T47D (cell line): Measurements from ENCODE around the gene NEDD4L.
"Not testable (repeated sequence)": the region's sequence is repeated elsewhere in the genome, so short reads cannot be mapped to it uniquely, and the experiment has no call there.

Experiments
- DNase-seq, 2 experiments: peaks; one replicate each; pipeline versions ENCODE4 v3.0.0 to v3.0.0-alpha.2; 2011 to 2012; ENCODE audit warnings: low read depth in 1 of 2, low spot score in 1 of 2
- JUND ChIP-seq: IDR thresholded peaks from 2 replicates; pipeline ENCODE4 v1.6.1; 2012; ENCODE audit warnings: low read depth
- in situ Hi-C: cut with HindIII; loops from 2 replicates; pipeline ENCODE4 v1.10.0; 2016; ENCODE audit warnings: low sequenced_read_pairs, low pct_unique_long_range_greater_than_20kb

Gene NEDD4L

DNA sequence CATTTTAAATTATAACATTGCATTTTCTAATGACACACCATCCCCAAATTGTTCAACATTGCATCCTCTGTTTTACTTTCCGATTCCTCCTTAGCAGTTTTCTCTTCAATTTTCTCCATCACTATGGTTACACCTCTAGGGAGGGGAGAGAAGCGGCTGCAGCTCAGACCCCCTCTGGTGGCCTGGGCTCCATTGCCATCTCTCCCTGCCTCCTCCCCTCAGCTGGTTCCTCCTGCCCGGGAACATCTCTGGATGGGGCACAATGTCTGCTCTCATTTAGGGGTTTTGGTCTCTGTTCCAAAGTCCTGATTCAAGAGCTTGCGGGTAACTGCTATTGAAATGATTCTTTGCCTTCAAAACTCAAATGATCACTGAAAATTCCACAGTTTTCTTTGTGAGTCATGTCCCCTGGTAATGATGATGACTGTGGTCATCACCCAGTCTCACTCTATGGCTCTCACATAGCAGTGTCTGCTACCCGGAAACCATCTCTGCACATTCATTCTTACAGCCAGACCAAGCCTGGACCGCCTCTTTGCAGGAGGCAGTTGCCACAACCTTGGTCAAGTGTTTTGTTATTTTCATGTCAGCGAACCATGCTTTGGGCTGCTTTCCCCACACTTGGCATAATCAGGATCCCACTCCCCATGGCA, 321.0 kb downstream of the NEDD4L start:
- TF ChIP-seq JUND = no peak
- in situ Hi-C loops = no loop called here
- DNase-seq = no peak

DNA sequence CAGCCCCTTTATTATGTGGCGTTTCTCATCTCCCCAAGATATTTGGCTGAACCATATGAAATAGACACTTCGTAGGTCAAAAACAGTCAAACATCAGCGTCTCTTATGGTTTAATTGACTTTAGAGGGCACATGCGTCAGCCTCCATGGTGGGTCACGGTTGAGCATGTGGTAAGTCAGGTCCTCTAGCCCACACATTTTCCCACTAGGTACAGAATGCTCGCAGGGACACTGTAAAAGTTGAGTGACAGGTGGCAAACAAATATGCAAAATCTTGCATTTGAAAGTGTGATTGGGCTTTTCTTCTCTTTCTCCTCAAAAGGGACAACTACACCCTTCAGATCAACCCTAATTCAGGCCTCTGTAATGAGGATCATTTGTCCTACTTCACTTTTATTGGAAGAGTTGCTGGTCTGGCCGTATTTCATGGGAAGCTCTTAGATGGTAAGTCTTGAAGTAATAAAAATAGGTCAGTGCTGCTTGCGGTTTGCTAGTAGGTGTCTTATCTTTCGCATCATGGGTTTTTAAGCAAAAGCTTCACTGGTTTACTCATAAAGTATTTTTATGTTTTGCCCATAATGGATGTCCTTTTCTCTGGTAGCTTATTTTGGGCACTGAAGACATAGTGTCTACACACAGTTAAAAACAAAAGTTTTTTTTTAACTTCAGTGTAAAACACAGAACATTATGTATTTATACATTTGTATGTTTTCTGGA, 323.6 kb downstream of the NEDD4L start:
- in situ Hi-C loops = no loop called here
- DNase-seq = no peak
- TF ChIP-seq JUND = no peak

DNA sequence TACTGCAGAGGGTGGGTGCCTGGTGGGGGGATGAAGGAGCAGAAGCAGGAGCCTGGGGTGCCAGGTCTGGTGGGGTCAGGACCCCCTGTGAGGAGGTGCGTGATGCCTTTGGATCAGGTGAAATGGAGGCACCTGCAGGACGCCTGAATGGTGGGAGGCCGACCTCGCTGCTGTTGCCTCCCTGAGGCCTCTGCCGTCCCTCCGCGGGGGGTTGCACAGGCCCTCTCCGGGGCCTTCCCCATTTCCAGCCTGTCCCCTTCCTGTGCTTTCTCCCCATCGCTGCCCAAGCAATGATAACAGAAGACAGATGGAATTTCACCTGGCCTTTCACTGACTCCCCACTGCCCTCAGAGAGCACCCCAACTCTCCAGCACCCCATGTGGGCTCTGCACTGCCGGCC, 325.6 kb downstream of the NEDD4L start:
- in situ Hi-C loops = no loop called here
- no peak for DNase-seq

DNA sequence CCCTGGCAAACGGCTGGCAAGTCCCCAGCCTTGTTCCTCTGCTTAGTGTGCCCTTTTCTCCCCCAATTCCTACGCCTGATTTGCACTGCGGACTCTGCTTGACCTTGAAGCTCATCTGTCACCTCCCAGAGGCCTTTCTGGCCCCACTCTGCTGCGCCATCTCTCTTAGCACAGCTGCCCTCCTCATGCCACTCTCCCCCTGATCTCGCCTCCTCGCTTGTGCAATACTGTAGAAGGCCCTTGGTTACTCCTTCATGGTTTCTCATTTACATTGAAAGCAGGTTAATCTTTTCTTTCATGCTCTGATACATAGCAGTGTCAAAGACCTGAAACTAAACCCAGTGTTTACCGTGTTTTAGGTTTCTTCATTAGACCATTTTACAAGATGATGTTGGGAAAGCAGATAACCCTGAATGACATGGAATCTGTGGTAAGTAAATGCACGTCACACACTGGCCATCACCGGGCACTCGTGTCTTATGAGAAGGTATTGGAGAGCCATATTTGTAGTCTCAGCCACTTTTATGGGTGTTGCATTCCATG, 326.1 kb downstream of the NEDD4L start:
- no peak for DNase-seq
- no peak for TF ChIP-seq JUND
- in situ Hi-C loops = no loop called here

More for the DNA sequence above, 325.6 kb downstream of the NEDD4L start:
- no peak for TF ChIP-seq JUND

DNA sequence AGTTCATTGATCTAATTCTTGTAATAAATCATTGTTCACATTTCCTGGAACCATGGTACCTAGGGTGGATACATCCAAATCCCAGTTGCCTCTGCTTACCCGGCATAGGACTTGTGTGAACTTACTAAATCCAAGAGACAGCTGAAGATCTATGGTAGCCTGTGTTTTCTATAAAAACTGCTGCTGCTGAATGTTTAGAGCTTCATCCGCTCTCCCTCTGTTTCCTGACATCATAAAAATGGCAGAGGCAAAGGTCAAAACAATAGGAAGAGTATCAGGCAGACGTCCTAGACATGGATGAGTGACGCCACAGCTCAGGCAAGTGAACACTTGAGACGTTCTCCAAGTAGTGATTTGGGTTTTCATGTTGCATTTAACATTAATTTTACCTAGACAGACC, 326.6 kb downstream of the NEDD4L start:
- TF ChIP-seq JUND = no peak
- in situ Hi-C loops = no loop called here
- DNase-seq = no peak

DNA sequence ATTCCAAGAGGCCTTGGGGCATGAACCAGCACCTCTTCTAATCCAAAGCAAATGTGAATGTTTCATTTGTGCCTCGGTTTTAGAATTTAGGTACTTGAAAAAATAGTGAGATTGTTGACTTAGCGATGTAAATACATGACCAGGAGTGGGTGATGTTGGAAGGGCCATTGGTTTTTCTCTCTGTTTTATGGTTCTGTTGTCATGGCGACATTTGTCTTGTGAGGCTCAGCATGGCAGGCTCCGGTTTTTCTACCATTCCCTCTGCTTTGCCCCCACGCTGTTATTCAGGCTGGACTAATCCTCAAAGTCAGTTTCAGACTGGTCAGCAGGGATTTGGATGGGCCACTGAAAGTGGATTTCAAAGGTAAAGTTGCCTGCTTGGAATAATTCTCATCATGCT, 329.5 kb downstream of the NEDD4L start:
- DNase-seq = no peak
- in situ Hi-C loops = no loop called here
- no peak for TF ChIP-seq JUND

DNA sequence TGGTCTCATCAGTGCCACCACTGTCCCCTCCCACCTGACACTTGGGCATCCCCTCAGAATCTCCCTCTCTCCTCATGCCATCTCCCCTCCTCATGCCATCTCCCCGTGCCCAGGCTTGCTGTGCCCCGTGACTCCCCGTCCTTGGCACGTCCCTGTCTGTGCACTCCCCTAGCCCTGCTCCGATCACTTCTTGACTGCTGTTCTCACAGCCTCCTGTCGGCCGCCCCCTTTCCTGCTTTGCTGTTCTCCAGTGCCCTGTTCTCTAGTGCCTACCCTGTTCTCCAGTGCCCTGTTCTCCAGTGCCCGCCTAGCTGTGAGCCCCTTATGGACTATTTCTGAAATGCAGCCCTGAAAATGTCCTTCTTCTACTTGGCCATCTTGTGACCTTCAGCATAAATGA, 331.0 kb downstream of the NEDD4L start:
- in situ Hi-C loops = no loop called here
- DNase-seq = no peak
- no peak for TF ChIP-seq JUND

DNA sequence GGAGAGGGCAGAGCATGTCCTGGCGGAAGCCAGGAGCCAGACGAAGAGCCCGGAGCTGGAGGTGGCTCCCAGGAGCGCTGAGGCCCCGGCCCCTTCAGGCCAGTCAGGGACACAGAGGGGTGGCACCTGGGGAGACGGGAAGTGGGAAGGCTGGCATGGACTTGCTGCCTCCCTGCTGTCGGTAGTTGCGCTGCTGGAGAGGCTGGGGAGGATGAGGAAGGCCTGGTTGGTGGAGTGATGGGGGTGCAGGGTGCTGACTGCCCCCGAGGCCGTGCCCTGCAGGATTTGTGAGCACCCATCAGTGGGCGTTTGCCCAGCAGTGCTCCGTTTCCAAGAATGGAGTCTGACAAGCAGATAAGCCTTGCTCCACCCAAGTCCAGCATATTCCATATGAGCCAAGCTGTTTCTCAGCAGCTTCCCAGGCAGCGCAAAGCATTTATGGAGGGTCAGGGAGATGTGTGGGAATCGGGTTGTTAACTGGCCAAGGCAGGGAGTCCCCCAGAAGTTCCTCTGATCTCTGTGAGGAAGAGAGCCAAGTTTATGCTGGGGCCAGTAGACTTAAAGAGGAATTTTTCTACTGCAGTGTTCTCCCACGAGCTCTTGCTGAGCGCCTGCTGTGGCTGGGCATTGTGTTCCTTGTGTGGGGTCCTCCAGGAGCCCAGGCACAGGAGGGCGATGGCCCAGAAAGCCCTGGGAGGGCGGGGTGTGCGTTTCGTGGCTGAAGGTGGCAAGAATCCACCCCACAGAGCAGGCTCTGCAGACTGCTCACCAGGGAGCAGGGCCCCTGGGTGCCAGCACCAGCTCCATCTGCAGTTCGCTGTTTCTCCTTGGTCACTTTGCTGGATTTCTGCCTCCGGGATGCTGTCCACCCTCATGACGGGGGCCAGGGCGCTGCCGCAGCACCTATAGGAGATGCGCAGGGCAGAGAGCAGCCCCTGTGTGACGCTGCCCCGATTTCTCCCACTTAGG, 334.7 kb downstream of the NEDD4L start:
- no peak for TF ChIP-seq JUND
- in situ Hi-C loops = no loop called here
- no peak for DNase-seq

DNA sequence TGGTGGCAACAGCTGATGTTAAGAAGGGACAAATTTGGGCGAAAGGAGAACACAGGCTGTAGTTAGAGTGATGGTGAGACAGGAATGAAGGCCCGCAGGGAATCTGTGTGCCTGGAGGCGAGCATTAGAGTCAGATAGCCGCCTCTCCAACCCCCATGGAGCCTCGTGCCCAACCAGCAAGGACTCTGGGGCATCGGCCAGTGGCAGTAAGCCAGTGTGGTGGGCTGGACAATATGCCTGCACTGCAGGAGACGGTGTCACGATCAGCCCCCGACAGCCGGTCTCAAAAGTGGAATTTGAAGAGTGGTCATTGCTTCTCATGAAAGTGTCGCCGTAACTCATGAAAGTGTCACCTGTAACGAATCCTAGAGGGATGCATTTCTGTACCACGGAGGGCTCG, 335.4 kb downstream of the NEDD4L start:
- DNase-seq = no peak
- in situ Hi-C loops = no loop called here
- TF ChIP-seq JUND = no peak

DNA sequence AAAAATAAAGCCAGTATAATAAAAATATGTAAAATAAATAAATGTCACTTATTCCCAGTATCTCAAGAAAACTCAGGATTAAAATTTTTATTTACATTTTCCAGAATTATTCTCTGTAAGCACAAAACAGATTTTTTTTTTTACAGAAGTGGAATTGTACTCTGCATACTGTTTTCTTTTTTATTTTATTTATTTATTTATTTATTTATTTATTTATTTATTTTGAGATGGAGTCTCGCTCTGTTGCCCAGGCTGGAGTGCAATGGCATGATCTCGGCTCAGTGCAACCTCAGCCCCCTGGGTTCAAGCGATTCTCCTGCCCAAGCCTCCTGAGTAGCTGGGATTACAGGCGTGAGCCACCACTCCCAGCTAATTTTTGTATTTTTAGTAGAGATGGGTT, 336.1 kb downstream of the NEDD4L start:
- DNase-seq, in situ Hi-C loops: not testable (repeated sequence)

DNA sequence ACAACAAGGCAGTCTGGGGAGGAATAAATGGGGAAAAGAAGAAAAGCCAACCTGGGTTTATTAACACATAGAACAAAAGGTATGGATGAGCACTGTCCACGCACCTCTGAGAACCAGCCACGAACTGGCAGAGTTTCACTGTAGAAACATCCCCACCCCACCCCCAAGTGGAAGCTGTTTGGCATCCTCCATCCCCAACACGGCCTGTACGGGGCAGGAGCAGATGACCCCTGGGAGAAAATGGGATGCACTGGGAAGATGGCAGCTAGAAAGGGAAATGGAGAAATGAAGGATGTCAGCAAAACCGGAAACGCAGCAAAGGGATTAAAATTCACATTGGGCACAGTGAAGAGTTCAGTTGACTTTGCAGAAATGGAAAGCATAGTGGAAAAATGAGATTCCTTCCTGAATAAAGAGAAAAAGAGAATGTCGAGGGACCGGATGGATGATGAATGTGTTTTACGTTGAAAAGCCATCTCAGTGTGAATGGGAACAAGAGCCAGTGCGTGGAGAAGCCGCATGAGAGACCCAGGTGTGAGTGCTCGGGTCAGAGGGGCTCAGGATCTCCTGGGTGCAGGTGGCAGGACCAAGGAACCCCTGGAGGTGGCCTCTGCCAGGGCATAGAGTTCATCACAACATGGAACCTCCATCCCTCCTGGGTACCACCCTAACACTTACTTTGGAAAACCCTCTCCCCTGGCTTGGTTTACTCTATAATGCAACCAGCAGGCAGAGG, 337.8 kb downstream of the NEDD4L start:
- in situ Hi-C loops = no loop called here
- DNase-seq = no peak
- TF ChIP-seq JUND = no peak

DNA sequence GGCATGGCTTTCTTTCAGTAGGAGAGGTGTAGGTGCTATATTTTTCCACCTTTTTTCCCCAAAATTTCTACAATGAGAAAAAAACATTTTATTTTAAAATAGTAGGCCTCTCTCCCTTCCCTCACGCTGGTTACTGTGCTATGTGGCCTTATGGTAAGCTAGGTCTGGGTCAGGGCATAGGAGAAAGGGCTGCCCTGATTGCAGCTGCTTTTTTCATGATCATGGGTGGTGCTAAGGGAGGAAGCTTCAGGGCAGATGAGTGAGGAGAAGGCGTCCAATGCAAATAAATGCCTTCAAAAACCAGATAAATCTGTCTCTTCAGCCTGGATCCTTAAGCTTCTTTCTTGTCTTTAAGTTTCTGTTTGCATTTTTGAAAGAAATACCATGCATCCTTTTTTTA, 338.4 kb downstream of the NEDD4L start:
- DNase-seq = no peak
- TF ChIP-seq JUND = no peak
- in situ Hi-C loops = no loop called here

DNA sequence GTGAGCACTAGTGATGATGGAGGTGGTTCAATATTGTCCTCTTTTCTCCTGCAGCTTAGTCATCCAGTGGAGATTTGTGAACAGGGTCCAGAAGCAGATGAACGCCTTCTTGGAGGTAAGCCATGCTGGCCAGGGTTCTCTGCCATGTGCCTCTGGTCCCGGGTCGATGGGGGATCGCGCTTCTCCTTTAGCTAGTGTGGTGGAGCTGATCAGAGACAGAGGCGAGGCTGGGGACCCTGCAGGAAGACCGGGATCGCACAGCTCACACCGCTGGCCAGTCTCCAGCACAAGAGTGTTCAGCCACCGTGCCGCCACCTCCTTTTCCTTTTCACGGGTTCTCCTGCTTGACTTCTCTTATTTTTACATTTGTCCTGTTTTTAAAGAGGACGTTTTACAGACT, 341.4 kb downstream of the NEDD4L start:
- TF ChIP-seq JUND = no peak
- DNase-seq = no peak
- in situ Hi-C loops = no loop called here
